ENCODE data around the gene CLNS1A. TPM values are rescaled to one million over a fixed set of nuclear protein-coding genes. Genes with fewer than 3 reads are reported as not detected.

Gene CLNS1A
- total and polyA plus RNA-seq, 10 donors, result 66.2 to 111 (median 81.7) TPM

- Histone ChIP-seq H3K9me3 (no peaks in the 10 kb centered on the region), H3K36me3 (peaks cover 3 to 100% (median 89%) of the 10 kb centered on the region in 6 donors), H3K27me3 (replicated peaks in 1 of 7) (no peaks in the 10 kb centered on the region), H3K4me3 (no peak overlapping the region), H3K4me1 (no peaks in the 10 kb centered on the region), H3K27ac (no peak overlapping the region)
- 95 to 100% (median 99%) methylated on average over 1 of the region's 1 CpG for WGBS, 5 donors
- intact Hi-C loops (cut with DNase I; ENCODE audit: low total_unique reads), result no loop called here
- TF ChIP-seq POLR2A (IDR thresholded peaks at IDR 0.05), result no peak
- no peak for TF ChIP-seq POLR2AphosphoS5 (IDR thresholded peaks at IDR 0.05)
- TF ChIP-seq CTCF (IDR thresholded peaks at IDR 0.05 in 8 of 11, conservative IDR thresholded peaks at IDR 0.05 in 3 of 11), result no peak
- DNase-seq, result no peak
Observed at GRCh38 chr11:77672264-77672663, 34.7 kb upstream of the CLNS1A start.

GRCh38 chr11:77669848-77670511 is 32.4 kb upstream of the CLNS1A start:
- TF ChIP-seq CTCF (IDR thresholded peaks at IDR 0.05 in 8 of 11, conservative IDR thresholded peaks at IDR 0.05 in 3 of 11) (no peak), POLR2AphosphoS5 (IDR thresholded peaks at IDR 0.05) (no peak), POLR2A (IDR thresholded peaks at IDR 0.05) (no peak)
- H3K27ac ChIP-seq, result no peak overlapping the region
- H3K36me3 ChIP-seq, result peaks cover 3 to 100% (median 81%) of the 10 kb centered on the region in 6 donors
- H3K27me3 ChIP-seq (replicated peaks in 1 of 7), result no peaks in the 10 kb centered on the region
- peaks cover 0 to 5% (median 0%) of the 10 kb centered on the region in 6 donors for H3K4me1 ChIP-seq
- no peak for DNase-seq
- H3K9me3 ChIP-seq, result no peaks in the 10 kb centered on the region
- intact Hi-C loops (cut with DNase I; ENCODE audit: low total_unique reads), result no loop called here
- 92 to 100% (median 98%) methylated on average over 2 of the region's 2 CpGs for WGBS, 5 donors
- H3K4me3 ChIP-seq, result no peak overlapping the region

GRCh38 chr11:77668760-77669159 is 31.2 kb upstream of the CLNS1A start:
- intact Hi-C loops (cut with DNase I; ENCODE audit: low total_unique reads), result no loop called here
- Histone ChIP-seq H3K9me3 (no peaks in the 10 kb centered on the region), H3K4me1 (peaks cover 0 to 9% (median 0%) of the 10 kb centered on the region in 6 donors), H3K36me3 (peaks cover 0 to 98% (median 71%) of the 10 kb centered on the region in 6 donors), H3K27me3 (replicated peaks in 1 of 7) (no peaks in the 10 kb centered on the region), H3K4me3 (no peak overlapping the region), H3K27ac (no peak overlapping the region)
- TF ChIP-seq CTCF (IDR thresholded peaks at IDR 0.05 in 8 of 11, conservative IDR thresholded peaks at IDR 0.05 in 3 of 11), result no peak
- no peak for TF ChIP-seq POLR2A (IDR thresholded peaks at IDR 0.05)
- TF ChIP-seq POLR2AphosphoS5 (IDR thresholded peaks at IDR 0.05), result no peak
- 95 to 97% (median 96%) methylated on average over 3 of the region's 3 CpGs for WGBS, 5 donors
- no peak for DNase-seq

GRCh38 chr11:77665240-77665965 is 27.8 kb upstream of the CLNS1A start:
- TF ChIP-seq POLR2A (IDR thresholded peaks at IDR 0.05), result no peak
- no peak for TF ChIP-seq CTCF (IDR thresholded peaks at IDR 0.05 in 8 of 11, conservative IDR thresholded peaks at IDR 0.05 in 3 of 11)
- TF ChIP-seq POLR2AphosphoS5 (IDR thresholded peaks at IDR 0.05), result no peak
- H3K27ac ChIP-seq, result peak overlapping the region in 4 of 8 donors; percentile 4 to 35 (median 25)
- peaks cover 0 to 65% (median 42%) of the 10 kb centered on the region in 6 donors for H3K36me3 ChIP-seq
- H3K4me1 ChIP-seq, result peaks cover 0 to 22% (median 10%) of the 10 kb centered on the region in 6 donors
- no peak for DNase-seq
- no peaks in the 10 kb centered on the region for H3K27me3 ChIP-seq (replicated peaks in 1 of 7)
- intact Hi-C loops (cut with DNase I; ENCODE audit: low total_unique reads), result no loop called here
- no peak overlapping the region for H3K4me3 ChIP-seq
- WGBS, 5 donors, result 83 to 95% (median 86%) methylated on average over 7 of the region's 7 CpGs
- no peaks in the 10 kb centered on the region for H3K9me3 ChIP-seq

Data from spleen (tissue), 11 donors.